SK-N-SH (cell line): ENCODE measurements around the gene NLRP9. TPM values are rescaled to one million over a fixed set of nuclear protein-coding genes. Genes with fewer than 3 reads are reported as not detected.

Source experiments
- CTCF ChIA-PET: fragments of 300-600, 350-600 bp; formaldehyde crosslinking; extraction: SDS; loops from one replicate; lab custom pipeline; 2021; lab: Yijun Ruan, JAX
- POLR2A ChIA-PET: fragments of 350-600 bp; sonication (Branson Sonifier 250); formaldehyde crosslinking; extraction: SDS; loops from one replicate; lab custom pipeline; 2020; ENCODE audit warnings: antibody characterized with exemption, inconsistent platforms; lab: Yijun Ruan, JAX
- DNase-seq: peaks from one replicate; pipeline ENCODE4 v3.0.0; 2012
- H2AFZ ChIP-seq: fragments of 200-600 bp; sonication (generic); 2 replicates; pipeline ENCODE4 v1.8.1; 2016; ENCODE audit warnings: antibody characterized with exemption, mild to moderate bottlenecking, low read depth
- H3F3A ChIP-seq: fragments of 200-600 bp; sonication (generic); replicated peaks from 2 replicates; pipeline ENCODE3; 2016; ENCODE audit warnings: antibody characterized with exemption, mild to moderate bottlenecking; ENCODE audit not compliant: insufficient read depth
- H3K27ac ChIP-seq, 2 experiments: fragments of 200-500 bp in 1 of 2; fragments of 200-600 bp in 1 of 2; sonication (Bioruptor generic) in 1 of 2; sonication (generic), shearing (Covaris generic) in 1 of 2; 2 replicates each; pipeline versions ENCODE4 v1.5.1 to v1.6.1; 2014 to 2016; ENCODE audit warnings: low read depth in 2 of 2, inconsistent platforms in 1 of 2, low read length in 1 of 2, mild to moderate bottlenecking in 1 of 2, mixed read lengths in 1 of 2
- H3K27me3 ChIP-seq: fragments of 200-600 bp; sonication (generic), shearing (Covaris generic); 2 replicates; pipeline ENCODE4 v1.6.1; 2016; ENCODE audit warnings: mixed run types; ENCODE audit not compliant: insufficient read depth
- H3K36me3 ChIP-seq, 2 experiments: fragments of 200-500 bp in 1 of 2; fragments of 200-600 bp in 1 of 2; sonication (Bioruptor generic) in 1 of 2; sonication (generic) in 1 of 2; replicated peaks in 1 of 2; 2 replicates each; pipeline versions ENCODE3 to v1.5.1; 2014 to 2016; ENCODE audit warnings: low read length in 1 of 2, mild to moderate bottlenecking in 1 of 2; ENCODE audit not compliant: insufficient read depth in 2 of 2, control insufficient read depth in 1 of 2
- H3K4me1 ChIP-seq, 2 experiments: fragments of 200-500 bp in 1 of 2; fragments of 200-600 bp in 1 of 2; sonication (Bioruptor generic) in 1 of 2; sonication (generic), shearing (Covaris generic) in 1 of 2; 2 replicates each; pipeline versions ENCODE4 v1.5.1 to v1.6.1; 2014 to 2016; ENCODE audit warnings: low read depth in 1 of 2, low read length in 1 of 2, mixed run types in 1 of 2; ENCODE audit not compliant: insufficient read depth in 2 of 2, control insufficient read depth in 1 of 2
- H3K4me2 ChIP-seq: fragments of 200-600 bp; sonication (generic), shearing (Covaris generic); 2 replicates; pipeline ENCODE4 v1.6.1; 2017; ENCODE audit warnings: mixed run types
- H3K4me3 ChIP-seq, 2 experiments: fragments of 200-500 bp in 1 of 2; fragments of 200-600 bp in 1 of 2; sonication (Bioruptor generic) in 1 of 2; sonication (generic), shearing (Covaris generic) in 1 of 2; 2 replicates each; pipeline versions ENCODE4 v1.5.1 to v1.8.1; 2014 to 2016; ENCODE audit warnings: low read depth in 2 of 2, inconsistent platforms in 1 of 2, low read length in 1 of 2, mild to moderate bottlenecking in 1 of 2, mixed read lengths in 1 of 2, moderate library complexity in 1 of 2
- H3K79me2 ChIP-seq: fragments of 200-600 bp; sonication (generic); 2 replicates; pipeline ENCODE4 v1.8.1; 2017; ENCODE audit warnings: mild to moderate bottlenecking; ENCODE audit not compliant: insufficient read depth
- H3K9ac ChIP-seq: fragments of 200-600 bp; sonication (generic); 2 replicates; pipeline ENCODE4 v1.6.1; 2017; ENCODE audit warnings: mixed run types
- H3K9me2 ChIP-seq: fragments of 200-600 bp; sonication (generic); 2 replicates; pipeline ENCODE4 v1.6.1; 2017; ENCODE audit warnings: mixed run types
- H3K9me3 ChIP-seq: fragments of 200-600 bp; sonication (generic); 2 replicates; pipeline ENCODE4 v1.6.1; 2017; ENCODE audit warnings: mixed run types, mild to moderate bottlenecking, moderate library complexity
- H4K20me1 ChIP-seq: fragments of 200-600 bp; sonication (generic); 2 replicates; pipeline ENCODE4 v1.6.1; 2017; ENCODE audit warnings: mild to moderate bottlenecking, mixed run types; ENCODE audit not compliant: insufficient read depth
- CHD2 ChIP-seq: fragments of 150-350 bp; IDR thresholded peaks from 2 replicates; pipeline ENCODE4 v1.6.1; 2018; ENCODE audit warnings: low read length; ENCODE audit not compliant: partially characterized antibody
- ELF1 ChIP-seq: IDR thresholded peaks from 2 replicates; pipeline ENCODE4 v1.4.0; 2012
- EP300 ChIP-seq, 2 experiments: IDR thresholded peaks; 2 replicates each; pipeline versions ENCODE4 v1.4.0 to v1.6.1; 2012; ENCODE audit warnings: borderline replicate concordance in 1 of 2, low read depth in 1 of 2, low read length in 1 of 2
- EZH2phosphoT487 ChIP-seq: fragments of 200-600 bp; sonication (generic); IDR thresholded peaks from 2 replicates; pipeline ENCODE4 v1.6.1; 2017; ENCODE audit warnings: low read depth, mixed run types, mild to moderate bottlenecking, antibody characterized with exemption, moderate library complexity, borderline replicate concordance
- FOSL2 ChIP-seq: IDR thresholded peaks from 2 replicates; pipeline ENCODE4 v1.4.0; 2012; ENCODE audit warnings: low read depth, mild to moderate bottlenecking, moderate library complexity, borderline replicate concordance
- FOXJ3 ChIP-seq: sonication (generic); formaldehyde crosslinking; IDR thresholded peaks from 2 replicates; pipeline ENCODE4 v1.5.1; 2020; ENCODE audit warnings: mild to moderate bottlenecking, missing genetic modification reagents
- FOXM1 ChIP-seq: IDR thresholded peaks from 2 replicates; pipeline ENCODE4 v1.4.0; 2012; ENCODE audit warnings: low read depth, mild to moderate bottlenecking
- GABPA ChIP-seq: IDR thresholded peaks from 2 replicates; pipeline ENCODE4 v1.4.0; 2012; ENCODE audit warnings: low read depth, mild to moderate bottlenecking
- JUND ChIP-seq: IDR thresholded peaks from 2 replicates; pipeline ENCODE4 v1.4.0; 2012
- NFIC ChIP-seq: IDR thresholded peaks from 2 replicates; pipeline ENCODE4 v1.4.0; 2012; ENCODE audit warnings: borderline replicate concordance
- POLR2AphosphoS5 ChIP-seq: IDR thresholded peaks from 2 replicates; pipeline ENCODE4 v1.6.1; 2012; ENCODE audit warnings: low read depth, low read length
- RAD21 ChIP-seq: IDR thresholded peaks from 2 replicates; pipeline ENCODE4 v1.6.1; 2012; ENCODE audit warnings: mild to moderate bottlenecking, low read length
- RFX5 ChIP-seq: IDR thresholded peaks from 2 replicates; pipeline ENCODE4 v1.6.1; 2012; ENCODE audit warnings: mild to moderate bottlenecking, improper control_type of control experiment, low read length
- RXRA ChIP-seq: IDR thresholded peaks from 2 replicates; pipeline ENCODE4 v1.4.0; 2012; ENCODE audit warnings: low read depth, mild to moderate bottlenecking, borderline replicate concordance
- SIN3A ChIP-seq: IDR thresholded peaks from 2 replicates; pipeline ENCODE4 v1.6.1; 2012; ENCODE audit warnings: low read depth, mild to moderate bottlenecking, low read length, moderate library complexity, borderline replicate concordance
- TCF12 ChIP-seq: IDR thresholded peaks from 2 replicates; pipeline ENCODE4 v1.4.0; 2012
- WGBS: methylation state at CpG from one replicate; pipeline ENCODE4 v1.1.6; 2017; ENCODE audit warnings: low lambda C conversion rate; 5-methylcytosine and 5-hydroxymethylcytosine counted together
- polyA plus RNA-seq, 3 experiments: library from polyadenylated mRNA; depleted of rRNA; stranded (reverse); fragments of >200 nt; gene quantifications; 2 replicates each; pipeline ENCODE4 v1.2.3, GENCODE V29; 2012
- TF ChIP-seq, protein P1 (sequence below): IDR thresholded peaks from 2 replicates; pipeline ENCODE4 v1.6.1; 2012; ENCODE audit warnings: mild to moderate bottlenecking, low read depth, low read length, moderate library complexity
- TF ChIP-seq, protein P2 (sequence below): IDR thresholded peaks from 2 replicates; pipeline ENCODE4 v1.4.0; 2012; ENCODE audit warnings: low read depth, borderline replicate concordance

NLRP9 gene
- polyA plus RNA-seq, 1 of the 3 experiments (the other 2 are of a cell fraction): not detected

- TF ChIP-seq ELF1 (no peak), CHD2 (no peak), EZH2phosphoT487 (no peak), RXRA (no peak), JUND (no peak), FOSL2 (no peak), GABPA (no peak), FOXJ3 (CRISPR knock-in tag) (no peak), RAD21 (no peak), TCF12 (no peak), RFX5 (no peak), EP300 (IDR thresholded peaks at IDR 0.05; ENCODE audit: borderline replicate concordance in 1 of 2, low read depth in 1 of 2, low read length in 1 of 2) (no peak), SIN3A (no peak), POLR2AphosphoS5 (no peak), NFIC (no peak), FOXM1 (no peak)
- TF ChIP-seq, protein P1, sequence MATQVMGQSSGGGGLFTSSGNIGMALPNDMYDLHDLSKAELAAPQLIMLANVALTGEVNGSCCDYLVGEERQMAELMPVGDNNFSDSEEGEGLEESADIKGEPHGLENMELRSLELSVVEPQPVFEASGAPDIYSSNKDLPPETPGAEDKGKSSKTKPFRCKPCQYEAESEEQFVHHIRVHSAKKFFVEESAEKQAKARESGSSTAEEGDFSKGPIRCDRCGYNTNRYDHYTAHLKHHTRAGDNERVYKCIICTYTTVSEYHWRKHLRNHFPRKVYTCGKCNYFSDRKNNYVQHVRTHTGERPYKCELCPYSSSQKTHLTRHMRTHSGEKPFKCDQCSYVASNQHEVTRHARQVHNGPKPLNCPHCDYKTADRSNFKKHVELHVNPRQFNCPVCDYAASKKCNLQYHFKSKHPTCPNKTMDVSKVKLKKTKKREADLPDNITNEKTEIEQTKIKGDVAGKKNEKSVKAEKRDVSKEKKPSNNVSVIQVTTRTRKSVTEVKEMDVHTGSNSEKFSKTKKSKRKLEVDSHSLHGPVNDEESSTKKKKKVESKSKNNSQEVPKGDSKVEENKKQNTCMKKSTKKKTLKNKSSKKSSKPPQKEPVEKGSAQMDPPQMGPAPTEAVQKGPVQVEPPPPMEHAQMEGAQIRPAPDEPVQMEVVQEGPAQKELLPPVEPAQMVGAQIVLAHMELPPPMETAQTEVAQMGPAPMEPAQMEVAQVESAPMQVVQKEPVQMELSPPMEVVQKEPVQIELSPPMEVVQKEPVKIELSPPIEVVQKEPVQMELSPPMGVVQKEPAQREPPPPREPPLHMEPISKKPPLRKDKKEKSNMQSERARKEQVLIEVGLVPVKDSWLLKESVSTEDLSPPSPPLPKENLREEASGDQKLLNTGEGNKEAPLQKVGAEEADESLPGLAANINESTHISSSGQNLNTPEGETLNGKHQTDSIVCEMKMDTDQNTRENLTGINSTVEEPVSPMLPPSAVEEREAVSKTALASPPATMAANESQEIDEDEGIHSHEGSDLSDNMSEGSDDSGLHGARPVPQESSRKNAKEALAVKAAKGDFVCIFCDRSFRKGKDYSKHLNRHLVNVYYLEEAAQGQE: no peak
- TF ChIP-seq, protein P2, sequence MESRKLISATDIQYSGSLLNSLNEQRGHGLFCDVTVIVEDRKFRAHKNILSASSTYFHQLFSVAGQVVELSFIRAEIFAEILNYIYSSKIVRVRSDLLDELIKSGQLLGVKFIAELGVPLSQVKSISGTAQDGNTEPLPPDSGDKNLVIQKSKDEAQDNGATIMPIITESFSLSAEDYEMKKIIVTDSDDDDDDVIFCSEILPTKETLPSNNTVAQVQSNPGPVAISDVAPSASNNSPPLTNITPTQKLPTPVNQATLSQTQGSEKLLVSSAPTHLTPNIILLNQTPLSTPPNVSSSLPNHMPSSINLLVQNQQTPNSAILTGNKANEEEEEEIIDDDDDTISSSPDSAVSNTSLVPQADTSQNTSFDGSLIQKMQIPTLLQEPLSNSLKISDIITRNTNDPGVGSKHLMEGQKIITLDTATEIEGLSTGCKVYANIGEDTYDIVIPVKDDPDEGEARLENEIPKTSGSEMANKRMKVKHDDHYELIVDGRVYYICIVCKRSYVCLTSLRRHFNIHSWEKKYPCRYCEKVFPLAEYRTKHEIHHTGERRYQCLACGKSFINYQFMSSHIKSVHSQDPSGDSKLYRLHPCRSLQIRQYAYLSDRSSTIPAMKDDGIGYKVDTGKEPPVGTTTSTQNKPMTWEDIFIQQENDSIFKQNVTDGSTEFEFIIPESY: no peak
- peaks cover 15% of the 10 kb centered on the region for H4K20me1 ChIP-seq
- no peak overlapping the region for H2AFZ ChIP-seq
- no peak overlapping the region for H3K27ac ChIP-seq
- H3F3A ChIP-seq: no peaks in the 10 kb centered on the region
- H3K4me1 ChIP-seq: no peaks in the 10 kb centered on the region
- H3K9ac ChIP-seq: no peak overlapping the region
- ChIA-PET CTCF (interaction anchor here (0.6 to 1.1 kb wide), 3 partner anchors 9 to 187 kb away, joined by 3 read pairs; no protein-coding TSS in a partner anchor), POLR2A (no interaction called here)
- H3K36me3 ChIP-seq: peaks cover 0 to 69% of the 10 kb centered on the region in 2 experiments
- no peaks in the 10 kb centered on the region for H3K9me3 ChIP-seq
- H3K4me3 ChIP-seq: no peak overlapping the region
- 96% methylated on average over 26 of the region's 31 CpGs for WGBS
- H3K79me2 ChIP-seq: peaks cover 5% of the 10 kb centered on the region; the same call in 1 of the 2 replicates
- H3K4me2 ChIP-seq: no peak overlapping the region
- DNase-seq: no peak
- H3K9me2 ChIP-seq: no peaks in the 10 kb centered on the region
- no peaks in the 10 kb centered on the region for H3K27me3 ChIP-seq
Measured at GRCh38 chr19:55691561-55692481, 46.4 kb downstream of the NLRP9 start.
